ENCODE results near the gene GUCD1. TPM values are rescaled to one million over a fixed set of nuclear protein-coding genes. Genes with fewer than 3 reads are reported as not detected.

Gene GUCD1
- total and polyA plus RNA-seq, 2 of the 13 experiments (the other 11 are each of a cell fraction or from before 2014, with no cell fraction given): 128 to 245 TPM

GRCh38 chr22:24525416-24526037, 29.4 kb downstream of the GUCD1 start (continued):
- TF ChIP-seq CCAR2 (optimal IDR thresholded peaks at IDR 0.05; ENCODE audit: low read depth, low read length) (no peak), MYC (CRISPR knock-in tag; IDR thresholded peaks at IDR 0.05; ENCODE audit: borderline replicate concordance) (no peak; the same call in 1 of the 2 replicates), ZNF629 (CRISPR knock-in tag; conservative IDR thresholded peaks at IDR 0.05) (no peak), E2F2 (CRISPR knock-in tag; IDR thresholded peaks at IDR 0.05; ENCODE audit: borderline replicate concordance) (no peak), CENPBD1 (CRISPR knock-in tag; IDR thresholded peaks at IDR 0.05; ENCODE audit: borderline replicate concordance, low read depth) (no peak), FOXO4 (CRISPR knock-in tag; conservative IDR thresholded peaks at IDR 0.05) (no peak), AFF4 (CRISPR knock-in tag; IDR thresholded peaks at IDR 0.05) (no peak), THAP8 (CRISPR knock-in tag; IDR thresholded peaks at IDR 0.05; ENCODE audit: borderline replicate concordance) (no peak), ZNF841 (CRISPR knock-in tag; IDR thresholded peaks at IDR 0.05; ENCODE audit: borderline replicate concordance) (no peak), ZNF607 (CRISPR knock-in tag; IDR thresholded peaks at IDR 0.05; ENCODE audit: borderline replicate concordance) (no peak), ARHGAP35 (CRISPR knock-in tag; IDR thresholded peaks at IDR 0.05; ENCODE audit: borderline replicate concordance) (no peak), ZNF878 (CRISPR knock-in tag; IDR thresholded peaks at IDR 0.05) (no peak), ZC3H13 (CRISPR knock-in tag; IDR thresholded peaks at IDR 0.05) (no peak), ZBTB25 (CRISPR knock-in tag; IDR thresholded peaks at IDR 0.05) (peak; percentile 67; the same call in 1 of the 2 replicates), TAF15 (IDR thresholded peaks at IDR 0.05; ENCODE audit: low read depth, low read length, poor library complexity, severe bottlenecking) (no peak), EED (CRISPR knock-in tag; IDR thresholded peaks at IDR 0.05) (no peak), ARID2 (CRISPR knock-in tag; IDR thresholded peaks at IDR 0.05; ENCODE audit: borderline replicate concordance) (no peak), ATF1 (CRISPR knock-in tag; IDR thresholded peaks at IDR 0.05) (no peak), ISX (CRISPR knock-in tag; conservative IDR thresholded peaks at IDR 0.05) (no peak)
- TF ChIP-seq, protein P1, sequence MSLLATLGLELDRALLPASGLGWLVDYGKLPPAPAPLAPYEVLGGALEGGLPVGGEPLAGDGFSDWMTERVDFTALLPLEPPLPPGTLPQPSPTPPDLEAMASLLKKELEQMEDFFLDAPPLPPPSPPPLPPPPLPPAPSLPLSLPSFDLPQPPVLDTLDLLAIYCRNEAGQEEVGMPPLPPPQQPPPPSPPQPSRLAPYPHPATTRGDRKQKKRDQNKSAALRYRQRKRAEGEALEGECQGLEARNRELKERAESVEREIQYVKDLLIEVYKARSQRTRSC (CRISPR knock-in tag; IDR thresholded peaks at IDR 0.05; ENCODE audit: low read depth): no peak
